DND-41 (cell line): ENCODE data around the gene RNU6-1.

Experiments used
- ATAC-seq: fragments of 200-7000 bp; cut with Tn5 transposase; 3 replicates; pipeline ENCODE4 v1.9.1; 2021; ENCODE audit warnings: low read depth; ENCODE audit not compliant: insufficient read depth
- DNase-seq: peaks from one replicate; pipeline ENCODE4 v3.0.0-alpha.2; 2020
- H2AFZ ChIP-seq: 2 replicates; pipeline ENCODE4 v1.6.0; 2012; ENCODE audit warnings: low read depth, low read length
- H3K27ac ChIP-seq: 2 replicates; pipeline ENCODE4 v1.5.1; 2012; ENCODE audit warnings: low read length, inconsistent platforms
- H3K27me3 ChIP-seq: fragments of 200-600 bp; sonication (generic); 2 replicates; pipeline ENCODE4 v1.6.0; 2012; ENCODE audit warnings: low read length, mild to moderate bottlenecking, inconsistent platforms; ENCODE audit not compliant: insufficient read depth, poor library complexity
- H3K36me3 ChIP-seq: 2 replicates; pipeline ENCODE4 v1.5.1; 2012; ENCODE audit warnings: low read length, inconsistent platforms; ENCODE audit not compliant: insufficient read depth
- H3K4me1 ChIP-seq: 2 replicates; pipeline ENCODE4 v1.5.1; 2012; ENCODE audit warnings: mild to moderate bottlenecking, low read length; ENCODE audit not compliant: insufficient read depth
- H3K4me2 ChIP-seq: 2 replicates; pipeline ENCODE4 v1.6.0; 2012; ENCODE audit warnings: mild to moderate bottlenecking, moderate library complexity, low read length, inconsistent platforms; ENCODE audit not compliant: insufficient read depth
- H3K4me3 ChIP-seq, 2 experiments: fragments of 200-600 bp in 1 of 2; shearing (Covaris generic) in 1 of 2; 2 replicates each; pipeline ENCODE4 v1.5.1; 2012 to 2016; ENCODE audit warnings: inconsistent platforms in 2 of 2, low read length in 2 of 2, mild to moderate bottlenecking in 2 of 2, low read depth in 1 of 2, moderate library complexity in 1 of 2
- H3K79me2 ChIP-seq: 2 replicates; pipeline ENCODE4 v1.6.0; 2012; ENCODE audit warnings: low read length, inconsistent platforms; ENCODE audit not compliant: insufficient read depth
- H3K9ac ChIP-seq: 2 replicates; pipeline ENCODE4 v1.6.0; 2012; ENCODE audit warnings: low read depth, mild to moderate bottlenecking, inconsistent platforms, low read length, moderate library complexity
- H3K9me3 ChIP-seq: 2 replicates; pipeline ENCODE4 v1.5.1; 2012; ENCODE audit warnings: low read length, moderate library complexity, mild to moderate bottlenecking, inconsistent platforms; ENCODE audit not compliant: insufficient read depth, severe bottlenecking
- H4K20me1 ChIP-seq: 2 replicates; pipeline ENCODE4 v1.6.0; 2012; ENCODE audit warnings: low read length; ENCODE audit not compliant: insufficient read depth
- EZH2 ChIP-seq: IDR thresholded peaks from 3 replicates; pipeline ENCODE4 v1.6.1; 2012; ENCODE audit warnings: borderline replicate concordance, low read depth, mild to moderate bottlenecking, moderate library complexity, low read length, inconsistent platforms; ENCODE audit not compliant: severe bottlenecking
- TF ChIP-seq, protein P1 (sequence below): IDR thresholded peaks from 2 replicates; pipeline ENCODE4 v1.5.1; 2012; ENCODE audit warnings: borderline replicate concordance, low read length, moderate library complexity, mild to moderate bottlenecking; ENCODE audit not compliant: poor library complexity, severe bottlenecking; ENCODE audit errors: extremely low read depth

Gene RNU6-1

DNA sequence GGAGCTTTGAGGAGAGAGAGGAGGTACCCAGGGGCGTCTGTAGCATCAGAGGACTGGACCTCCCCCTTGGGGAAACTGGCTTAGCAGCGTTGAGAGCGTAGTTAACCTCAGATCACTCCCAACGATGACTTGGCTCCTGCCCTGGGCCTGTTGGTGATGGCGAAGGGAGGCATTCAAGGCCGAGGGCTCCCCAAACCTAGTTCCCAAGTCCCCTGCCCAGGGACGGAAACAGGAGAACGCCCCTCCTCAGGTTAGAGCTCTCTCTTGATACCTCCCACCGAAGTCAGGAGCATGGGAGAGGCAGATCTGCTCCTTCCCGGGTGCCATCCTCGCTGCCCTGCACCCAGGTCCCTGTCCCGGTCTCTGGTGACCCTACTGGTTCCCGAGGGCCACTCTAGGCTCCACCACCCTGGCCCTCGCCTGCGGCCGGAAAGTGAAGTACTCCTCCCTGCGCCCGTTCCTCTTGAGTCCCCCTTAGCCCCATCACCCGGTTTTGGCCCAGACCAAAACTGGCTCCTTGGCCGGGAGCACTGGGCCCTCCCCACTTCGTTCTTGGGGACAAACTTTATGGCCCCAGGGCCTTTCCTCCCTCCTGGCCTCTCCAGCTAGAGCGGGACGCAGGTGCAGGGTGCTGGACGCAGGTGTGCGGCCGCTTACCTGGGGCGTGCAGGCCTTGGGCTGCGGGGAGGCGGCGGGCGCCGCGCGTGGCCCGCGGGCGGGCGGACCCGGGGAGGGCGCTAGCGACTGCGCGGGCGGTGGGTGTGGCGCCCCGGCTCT lies 17.1 kb downstream of the RNU6-1 start:
- DNase-seq (no peak), ATAC-seq (no peak)
- Histone ChIP-seq H2AFZ (no peak overlapping the region), H3K79me2 (no peaks in the 10 kb centered on the region), H3K4me1 (0 out of 2 replicates have a peak, but pooled peaks cover 2% of the 10 kb centered on the region), H3K4me3 (no peak overlapping the region), H3K9ac (no peak overlapping the region), H3K4me2 (no peak overlapping the region), H3K27me3 (no peaks in the 10 kb centered on the region), H4K20me1 (no peaks in the 10 kb centered on the region), H3K27ac (no peak overlapping the region), H3K9me3 (no peaks in the 10 kb centered on the region), H3K36me3 (peaks cover 5% of the 10 kb centered on the region; the same call in 1 of the 2 replicates)
- TF ChIP-seq EZH2 = no peak
- TF ChIP-seq, protein P1, sequence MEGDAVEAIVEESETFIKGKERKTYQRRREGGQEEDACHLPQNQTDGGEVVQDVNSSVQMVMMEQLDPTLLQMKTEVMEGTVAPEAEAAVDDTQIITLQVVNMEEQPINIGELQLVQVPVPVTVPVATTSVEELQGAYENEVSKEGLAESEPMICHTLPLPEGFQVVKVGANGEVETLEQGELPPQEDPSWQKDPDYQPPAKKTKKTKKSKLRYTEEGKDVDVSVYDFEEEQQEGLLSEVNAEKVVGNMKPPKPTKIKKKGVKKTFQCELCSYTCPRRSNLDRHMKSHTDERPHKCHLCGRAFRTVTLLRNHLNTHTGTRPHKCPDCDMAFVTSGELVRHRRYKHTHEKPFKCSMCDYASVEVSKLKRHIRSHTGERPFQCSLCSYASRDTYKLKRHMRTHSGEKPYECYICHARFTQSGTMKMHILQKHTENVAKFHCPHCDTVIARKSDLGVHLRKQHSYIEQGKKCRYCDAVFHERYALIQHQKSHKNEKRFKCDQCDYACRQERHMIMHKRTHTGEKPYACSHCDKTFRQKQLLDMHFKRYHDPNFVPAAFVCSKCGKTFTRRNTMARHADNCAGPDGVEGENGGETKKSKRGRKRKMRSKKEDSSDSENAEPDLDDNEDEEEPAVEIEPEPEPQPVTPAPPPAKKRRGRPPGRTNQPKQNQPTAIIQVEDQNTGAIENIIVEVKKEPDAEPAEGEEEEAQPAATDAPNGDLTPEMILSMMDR = no peak

DNA sequence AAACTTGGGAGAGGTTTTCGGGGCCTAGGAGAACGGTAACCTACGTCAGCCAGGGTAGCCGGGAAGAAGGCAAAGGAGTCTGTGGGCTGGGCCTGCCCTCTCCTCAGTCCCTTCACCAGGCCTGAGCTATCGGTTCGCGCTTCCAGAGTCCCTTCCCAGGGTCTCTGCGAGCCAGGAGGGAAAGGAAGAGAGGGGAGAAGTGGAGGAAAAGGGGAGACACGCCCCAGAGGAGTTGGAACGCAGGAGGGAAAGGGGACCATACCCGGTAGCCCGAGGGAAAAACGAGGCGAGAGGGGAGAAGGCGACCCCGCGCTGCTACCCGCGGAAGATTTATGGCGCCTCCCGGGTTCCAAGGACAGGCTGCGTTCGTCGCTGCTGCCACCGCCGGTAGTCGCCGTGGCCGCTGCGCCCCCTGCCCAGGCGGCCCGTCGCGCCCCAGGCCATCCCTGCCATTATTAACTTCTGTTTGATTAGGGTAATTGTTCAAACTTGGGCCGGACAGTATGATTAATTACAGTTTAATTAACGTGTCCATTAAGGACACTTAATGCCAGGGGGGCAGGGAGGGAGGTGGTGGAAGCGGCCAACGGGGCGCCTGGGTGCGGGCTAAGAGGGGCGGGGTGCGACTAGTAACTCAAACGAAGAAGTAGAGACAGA lies 17.9 kb downstream of the RNU6-1 start:
- peaks cover 5% of the 10 kb centered on the region; the same call in 1 of the 2 replicates for H3K36me3 ChIP-seq
- H2AFZ ChIP-seq = no peak overlapping the region
- no peak overlapping the region for H3K4me2 ChIP-seq
- TF ChIP-seq, protein P1 = no peak
- TF ChIP-seq EZH2 = no peak
- no peak for ATAC-seq
- H3K27ac ChIP-seq = no peak overlapping the region
- no peak overlapping the region for H3K4me3 ChIP-seq
- no peaks in the 10 kb centered on the region for H4K20me1 ChIP-seq
- no peaks in the 10 kb centered on the region for H3K79me2 ChIP-seq
- H3K27me3 ChIP-seq = no peaks in the 10 kb centered on the region
- no peaks in the 10 kb centered on the region for H3K9me3 ChIP-seq
- no peak overlapping the region for H3K9ac ChIP-seq
- H3K4me1 ChIP-seq = 0 out of 2 replicates have a peak, but pooled peaks cover 2% of the 10 kb centered on the region
- DNase-seq = no peak

DNA sequence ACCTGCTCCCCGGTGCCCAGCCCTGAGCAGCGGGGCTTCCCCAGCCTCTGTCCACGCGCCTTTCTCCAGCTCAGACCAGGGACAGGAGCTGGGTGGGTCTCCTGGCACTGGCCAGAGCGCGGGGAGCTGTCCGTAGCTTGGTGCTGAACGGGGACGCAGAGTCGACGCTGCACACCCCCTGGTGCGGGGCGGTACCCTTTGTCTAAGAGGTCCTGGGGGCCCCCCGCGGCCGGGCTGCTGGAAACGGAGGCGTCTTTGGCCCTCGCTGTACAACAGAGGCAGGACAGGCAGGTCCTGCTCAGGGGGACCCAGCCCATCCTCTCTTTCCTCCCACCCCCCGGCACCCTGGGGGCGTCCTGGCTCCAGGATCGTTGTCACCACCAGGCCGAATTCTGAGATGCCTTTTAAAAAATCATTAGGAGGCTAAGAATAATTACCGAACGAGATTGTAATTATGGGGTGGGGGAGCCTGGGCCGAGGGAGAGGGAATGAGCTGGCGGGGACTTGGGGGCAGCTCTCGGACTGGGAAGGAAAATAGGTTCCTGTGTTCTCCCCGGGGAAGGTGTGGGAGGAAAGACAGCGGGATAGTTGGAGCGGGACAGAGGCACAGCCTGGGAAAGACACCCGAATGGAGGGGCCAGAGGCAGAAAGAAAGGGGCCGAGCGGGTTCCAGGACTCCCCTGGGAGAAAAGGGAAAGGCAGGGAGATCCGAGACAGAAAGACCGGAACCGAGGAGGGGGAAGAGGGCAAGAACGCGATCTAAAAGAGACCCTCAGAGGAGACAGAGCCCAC lies 18.7 kb downstream of the RNU6-1 start:
- Histone ChIP-seq H3K27me3 (no peaks in the 10 kb centered on the region), H4K20me1 (no peaks in the 10 kb centered on the region), H3K27ac (no peak overlapping the region), H3K36me3 (peaks cover 2% of the 10 kb centered on the region; the same call in 1 of the 2 replicates), H3K9me3 (no peaks in the 10 kb centered on the region), H2AFZ (no peak overlapping the region), H3K4me2 (no peak overlapping the region), H3K79me2 (no peaks in the 10 kb centered on the region), H3K4me3 (no peak overlapping the region), H3K9ac (no peak overlapping the region), H3K4me1 (0 out of 2 replicates have a peak, but pooled peaks cover 2% of the 10 kb centered on the region)
- ATAC-seq (0 out of 3 replicates have a peak, but pooled peaks have one; percentile 24), DNase-seq (peak; percentile 23)
- TF ChIP-seq EZH2 = no peak
- TF ChIP-seq, protein P1 = no peak
